Measurements from ENCODE around the gene C5orf46. TPM values are rescaled to one million over a fixed set of nuclear protein-coding genes. Genes with fewer than 3 reads are reported as not detected.
A peak's percentile ranks its signal among the peaks of the same experiment; 100 is the strongest.

The C5orf46 gene
- total RNA-seq, 2 donors from 2014 or later, result 28.6 to 50.6 TPM

DNA sequence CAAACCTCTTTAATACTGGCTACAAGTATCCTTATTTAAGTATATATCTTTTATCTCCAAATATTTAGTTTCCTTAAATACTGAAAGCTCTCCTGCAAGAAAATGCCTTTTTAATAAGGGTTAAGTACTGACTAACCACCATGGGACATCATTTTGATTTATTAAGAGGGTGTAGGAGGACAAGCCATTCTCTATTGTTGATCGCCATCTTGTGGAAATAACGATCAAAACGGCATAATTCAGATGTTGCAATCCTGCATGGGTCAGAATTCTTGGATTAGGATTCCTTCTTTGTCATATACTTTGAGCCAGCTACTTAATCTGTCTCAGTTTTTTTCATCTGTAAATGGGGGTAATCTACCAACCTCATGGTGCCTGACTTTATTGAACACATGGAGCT, 28.7 kb upstream of the C5orf46 start:
- Histone ChIP-seq H3K27ac (no peak overlapping the region), H3K9me3 (no peaks in the 10 kb centered on the region), H3K36me3 (no peaks in the 10 kb centered on the region), H3K4me1 (ENCODE audit: control insufficient read depth in 1 of 2, low read depth in 2 of 2) (peaks cover 11 to 21% of the 10 kb centered on the region in 2 donors), H3K4me3 (no peak overlapping the region), H3K27me3 (replicated peaks; ENCODE audit: insufficient read depth) (no peaks in the 10 kb centered on the region)
- TF ChIP-seq, protein P1, sequence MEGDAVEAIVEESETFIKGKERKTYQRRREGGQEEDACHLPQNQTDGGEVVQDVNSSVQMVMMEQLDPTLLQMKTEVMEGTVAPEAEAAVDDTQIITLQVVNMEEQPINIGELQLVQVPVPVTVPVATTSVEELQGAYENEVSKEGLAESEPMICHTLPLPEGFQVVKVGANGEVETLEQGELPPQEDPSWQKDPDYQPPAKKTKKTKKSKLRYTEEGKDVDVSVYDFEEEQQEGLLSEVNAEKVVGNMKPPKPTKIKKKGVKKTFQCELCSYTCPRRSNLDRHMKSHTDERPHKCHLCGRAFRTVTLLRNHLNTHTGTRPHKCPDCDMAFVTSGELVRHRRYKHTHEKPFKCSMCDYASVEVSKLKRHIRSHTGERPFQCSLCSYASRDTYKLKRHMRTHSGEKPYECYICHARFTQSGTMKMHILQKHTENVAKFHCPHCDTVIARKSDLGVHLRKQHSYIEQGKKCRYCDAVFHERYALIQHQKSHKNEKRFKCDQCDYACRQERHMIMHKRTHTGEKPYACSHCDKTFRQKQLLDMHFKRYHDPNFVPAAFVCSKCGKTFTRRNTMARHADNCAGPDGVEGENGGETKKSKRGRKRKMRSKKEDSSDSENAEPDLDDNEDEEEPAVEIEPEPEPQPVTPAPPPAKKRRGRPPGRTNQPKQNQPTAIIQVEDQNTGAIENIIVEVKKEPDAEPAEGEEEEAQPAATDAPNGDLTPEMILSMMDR (IDR thresholded peaks at IDR 0.05), result peak; percentile 54
- ATAC-seq (ENCODE audit: insufficient number of reproducible peaks, low FRiP score, low read depth) (peak; percentile 88), DNase-seq (ENCODE audit: low spot score) (no peak)

DNA sequence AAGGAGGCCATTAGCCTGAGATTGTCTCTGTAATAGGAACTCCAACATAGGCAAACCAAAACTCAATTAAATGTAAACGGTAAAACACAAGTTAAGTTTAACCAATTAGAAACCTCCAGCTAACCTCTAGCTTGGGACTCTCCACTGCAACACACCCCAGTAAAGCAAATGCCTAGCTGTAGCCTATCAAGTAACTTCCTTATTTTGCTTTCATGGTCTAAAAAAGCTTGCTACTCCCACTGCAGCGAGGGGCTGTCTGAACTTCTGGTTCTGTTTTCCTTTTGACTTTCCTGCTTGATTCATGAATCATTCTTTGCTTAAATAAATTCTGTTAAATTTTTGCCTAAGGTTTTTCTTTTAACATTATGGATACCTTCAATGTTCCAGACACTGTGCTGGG, 24.4 kb upstream of the C5orf46 start:
- TF ChIP-seq, protein P1 (IDR thresholded peaks at IDR 0.05), result no peak
- H3K4me3 ChIP-seq, result no peak overlapping the region
- H3K9me3 ChIP-seq, result no peaks in the 10 kb centered on the region
- no peaks in the 10 kb centered on the region for H3K27me3 ChIP-seq (replicated peaks; ENCODE audit: insufficient read depth)
- no peak for ATAC-seq (ENCODE audit: insufficient number of reproducible peaks, low FRiP score, low read depth)
- peaks cover 23 to 41% of the 10 kb centered on the region in 2 donors for H3K4me1 ChIP-seq (ENCODE audit: control insufficient read depth in 1 of 2, low read depth in 2 of 2)
- no peaks in the 10 kb centered on the region for H3K36me3 ChIP-seq
- H3K27ac ChIP-seq, result peak overlapping the region; percentile 7 to 69
- no peak for DNase-seq (ENCODE audit: low spot score)

DNA sequence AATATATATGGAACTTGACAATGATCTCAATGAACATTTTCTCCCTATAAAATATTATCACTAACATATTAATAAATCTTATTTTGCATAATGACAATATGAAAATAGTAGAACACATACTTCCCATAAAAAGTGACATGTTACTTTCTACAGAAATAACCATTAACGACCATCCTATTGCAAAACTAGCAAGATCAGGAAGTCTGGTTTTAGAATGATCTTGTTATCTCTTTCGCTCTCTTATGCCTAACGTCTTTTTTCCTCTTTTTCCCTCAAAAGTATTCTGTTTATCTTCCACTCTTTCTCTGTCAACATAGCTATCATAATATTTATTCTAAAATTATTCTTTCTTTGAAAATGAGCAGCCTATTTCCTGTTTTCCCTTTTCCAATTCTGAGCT, 21.6 kb upstream of the C5orf46 start:
- DNase-seq (ENCODE audit: low spot score) (no peak), ATAC-seq (ENCODE audit: insufficient number of reproducible peaks, low FRiP score, low read depth) (no peak)
- H3K4me1 ChIP-seq (ENCODE audit: control insufficient read depth in 1 of 2, low read depth in 2 of 2), result peaks cover 23 to 36% of the 10 kb centered on the region in 2 donors
- TF ChIP-seq, protein P1 (IDR thresholded peaks at IDR 0.05), result no peak
- no peaks in the 10 kb centered on the region for H3K9me3 ChIP-seq
- peak overlapping the region; percentile 9 for H3K4me3 ChIP-seq
- peak overlapping the region in 1 of 2 donors; percentile 33 for H3K27ac ChIP-seq
- no peaks in the 10 kb centered on the region for H3K27me3 ChIP-seq (replicated peaks; ENCODE audit: insufficient read depth)
- no peaks in the 10 kb centered on the region for H3K36me3 ChIP-seq

DNA sequence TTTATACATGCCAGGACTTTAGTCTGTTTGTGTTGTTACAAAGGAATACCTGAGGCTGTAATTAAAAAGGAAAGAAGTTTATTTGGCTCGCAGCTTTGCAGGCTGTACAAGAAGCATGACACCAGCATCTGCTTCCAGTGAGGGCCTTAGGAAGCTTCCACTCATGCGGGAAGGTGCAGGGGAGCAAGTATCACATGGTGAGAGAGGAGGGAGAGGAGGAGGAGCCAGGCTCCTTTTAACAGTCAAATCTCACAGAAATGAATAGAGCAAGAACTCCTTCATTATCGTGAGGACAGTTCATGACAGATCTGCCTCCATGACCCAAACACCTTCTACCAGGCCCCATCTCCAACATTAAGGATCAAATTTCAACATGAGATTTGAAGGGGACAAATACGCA, 18.7 kb upstream of the C5orf46 start:
- ATAC-seq (ENCODE audit: insufficient number of reproducible peaks, low FRiP score, low read depth) (no peak), DNase-seq (ENCODE audit: low spot score) (no peak)
- Histone ChIP-seq H3K9me3 (no peaks in the 10 kb centered on the region), H3K4me1 (ENCODE audit: control insufficient read depth in 1 of 2, low read depth in 2 of 2) (peaks cover 12 to 20% of the 10 kb centered on the region in 2 donors), H3K4me3 (no peak overlapping the region), H3K27me3 (replicated peaks; ENCODE audit: insufficient read depth) (no peaks in the 10 kb centered on the region), H3K36me3 (no peaks in the 10 kb centered on the region), H3K27ac (no peak overlapping the region)
- TF ChIP-seq, protein P1 (IDR thresholded peaks at IDR 0.05), result no peak

DNA sequence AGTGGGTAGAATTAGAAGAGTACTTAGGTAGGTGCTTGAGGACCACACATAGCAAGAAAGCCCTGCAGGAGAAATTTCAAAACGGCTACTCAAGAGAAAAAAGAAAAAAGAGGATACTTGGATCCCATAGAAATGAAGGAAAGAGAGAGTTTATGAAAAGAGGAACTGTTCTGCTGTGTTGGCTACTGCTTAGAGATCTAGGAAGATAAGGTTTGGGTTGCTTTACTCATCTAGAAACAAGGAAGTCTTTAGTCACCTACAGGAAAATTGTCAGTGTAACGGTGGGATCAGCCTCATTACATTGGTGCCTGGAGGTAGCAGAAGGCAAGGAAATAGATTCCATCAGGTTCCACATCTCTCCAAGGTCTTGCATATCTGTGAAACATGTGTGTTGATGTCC, 14.8 kb upstream of the C5orf46 start:
- no peak overlapping the region for H3K4me3 ChIP-seq
- no peaks in the 10 kb centered on the region for H3K9me3 ChIP-seq
- no peak for DNase-seq (ENCODE audit: low spot score)
- TF ChIP-seq, protein P1 (IDR thresholded peaks at IDR 0.05), result no peak
- H3K27me3 ChIP-seq (replicated peaks; ENCODE audit: insufficient read depth), result no peaks in the 10 kb centered on the region
- H3K27ac ChIP-seq, result no peak overlapping the region
- no peaks in the 10 kb centered on the region for H3K4me1 ChIP-seq (ENCODE audit: control insufficient read depth in 1 of 2, low read depth in 2 of 2)
- H3K36me3 ChIP-seq, result no peaks in the 10 kb centered on the region
- ATAC-seq (ENCODE audit: insufficient number of reproducible peaks, low FRiP score, low read depth), result no peak
